ENCODE data around the gene TAF10. TPM values are rescaled to one million over a fixed set of nuclear protein-coding genes. Genes with fewer than 3 reads are reported as not detected.

TAF10 gene
- total RNA-seq, 1 experiment from 2014 or later = 53.6 TPM

DNA sequence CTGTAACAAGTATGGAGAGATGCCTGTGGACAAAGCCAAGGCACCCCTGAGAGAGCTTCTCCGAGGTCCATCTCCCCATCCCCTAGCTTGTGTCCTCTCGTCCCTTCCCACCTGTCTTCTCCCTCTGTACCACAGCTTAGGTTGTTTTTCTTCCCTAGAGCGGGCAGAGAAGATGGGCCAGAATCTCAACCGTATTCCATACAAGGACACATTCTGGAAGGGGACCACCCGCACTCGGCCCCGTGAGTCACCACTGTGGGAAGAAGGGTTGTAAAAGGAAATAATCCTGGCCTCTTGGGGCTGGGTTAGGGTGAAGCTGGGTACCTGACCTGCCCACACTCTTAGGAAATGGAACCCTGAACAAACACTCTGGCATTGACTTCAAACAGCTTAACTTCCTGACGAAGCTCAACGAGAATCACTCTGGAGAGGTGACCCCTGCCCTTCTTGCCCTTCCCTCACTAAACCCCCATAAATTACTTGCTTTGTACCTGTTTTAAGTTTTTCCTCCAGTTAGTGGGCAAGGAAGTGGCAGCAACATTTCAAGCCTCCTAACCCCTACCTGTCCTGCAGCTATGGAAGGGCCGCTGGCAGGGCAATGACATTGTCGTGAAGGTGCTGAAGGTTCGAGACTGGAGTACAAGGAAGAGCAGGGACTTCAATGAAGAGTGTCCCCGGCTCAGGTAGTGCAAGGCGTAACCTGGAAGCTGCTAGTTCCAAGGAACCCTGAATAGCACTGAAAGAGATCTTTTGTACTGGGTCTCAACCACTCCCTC lies 3.1 kb downstream of the TAF10 start:
- DNase-seq (ENCODE audit: low spot score) = no peak

DNA sequence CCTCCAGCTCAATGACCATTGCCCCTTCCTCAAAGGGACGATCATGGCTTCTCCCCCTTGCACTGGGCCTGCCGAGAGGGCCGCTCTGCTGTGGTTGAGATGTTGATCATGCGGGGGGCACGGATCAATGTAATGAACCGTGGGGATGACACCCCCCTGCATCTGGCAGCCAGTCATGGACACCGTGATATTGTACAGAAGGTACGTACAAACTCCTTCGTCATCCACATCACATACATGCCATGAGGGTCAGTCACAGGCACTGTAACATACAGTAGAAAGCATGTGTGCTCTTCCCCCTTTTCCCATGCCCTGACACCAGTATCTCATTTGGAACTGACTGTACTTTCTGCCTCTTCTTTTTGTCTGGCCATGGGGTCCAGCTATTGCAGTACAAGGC lies 4.0 kb downstream of the TAF10 start:
- DNase-seq (ENCODE audit: low spot score) = no peak

- DNase-seq (ENCODE audit: low spot score) = no peak
These were observed 4.7 kb downstream of the TAF10 start for GRCh38 chr11:6607190-6607795.

- DNase-seq (ENCODE audit: low spot score) = peak; percentile 97
These were observed 5.4 kb downstream of the TAF10 start for GRCh38 chr11:6606471-6607189.

DNA sequence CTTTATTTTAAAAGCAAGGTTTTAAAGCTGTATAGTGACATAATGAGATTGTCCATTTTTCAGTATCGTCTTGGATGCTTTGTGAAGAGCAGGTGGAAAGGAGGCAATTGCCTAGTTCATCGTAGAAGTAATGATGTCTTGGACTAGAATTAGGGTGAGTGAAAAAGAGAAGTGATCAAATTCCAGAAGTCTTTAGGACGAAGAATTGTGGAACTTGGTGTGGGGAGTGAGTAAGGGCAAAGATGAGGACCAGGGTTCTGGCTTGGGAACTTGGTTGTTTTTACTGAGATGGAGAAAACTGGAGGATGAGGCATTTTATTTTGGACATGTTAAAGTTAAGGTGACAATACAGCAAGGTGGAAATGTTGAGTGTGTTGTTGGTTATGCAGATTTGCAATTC lies 7.2 kb downstream of the TAF10 start:
- DNase-seq (ENCODE audit: low spot score) = no peak

DNA sequence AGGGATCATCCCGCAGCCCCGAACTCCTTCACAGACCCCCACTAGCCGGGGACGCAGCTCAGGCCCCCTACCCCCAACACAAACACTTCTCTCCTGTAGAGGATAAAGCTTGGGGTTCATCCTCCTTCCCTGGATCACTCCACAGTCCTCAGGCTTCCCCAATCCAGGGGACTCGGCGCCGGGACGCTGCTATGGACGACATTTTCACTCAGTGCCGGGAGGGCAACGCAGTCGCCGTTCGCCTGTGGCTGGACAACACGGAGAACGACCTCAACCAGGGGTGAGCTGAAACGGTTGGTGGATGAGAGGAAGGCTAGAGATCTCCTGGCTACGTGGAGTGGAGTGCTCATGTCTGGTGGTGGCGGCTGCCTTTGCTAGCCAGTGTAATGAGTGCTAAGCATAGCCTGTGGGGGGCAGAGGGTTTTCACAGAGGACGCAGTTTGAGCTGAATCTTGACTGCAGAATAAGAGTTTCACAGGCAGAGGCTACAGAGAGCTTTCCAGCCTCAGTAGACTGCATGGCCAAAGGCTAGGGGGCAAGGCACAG lies 7.9 kb downstream of the TAF10 start:
- DNase-seq (ENCODE audit: low spot score) = peak; percentile 64

DNA sequence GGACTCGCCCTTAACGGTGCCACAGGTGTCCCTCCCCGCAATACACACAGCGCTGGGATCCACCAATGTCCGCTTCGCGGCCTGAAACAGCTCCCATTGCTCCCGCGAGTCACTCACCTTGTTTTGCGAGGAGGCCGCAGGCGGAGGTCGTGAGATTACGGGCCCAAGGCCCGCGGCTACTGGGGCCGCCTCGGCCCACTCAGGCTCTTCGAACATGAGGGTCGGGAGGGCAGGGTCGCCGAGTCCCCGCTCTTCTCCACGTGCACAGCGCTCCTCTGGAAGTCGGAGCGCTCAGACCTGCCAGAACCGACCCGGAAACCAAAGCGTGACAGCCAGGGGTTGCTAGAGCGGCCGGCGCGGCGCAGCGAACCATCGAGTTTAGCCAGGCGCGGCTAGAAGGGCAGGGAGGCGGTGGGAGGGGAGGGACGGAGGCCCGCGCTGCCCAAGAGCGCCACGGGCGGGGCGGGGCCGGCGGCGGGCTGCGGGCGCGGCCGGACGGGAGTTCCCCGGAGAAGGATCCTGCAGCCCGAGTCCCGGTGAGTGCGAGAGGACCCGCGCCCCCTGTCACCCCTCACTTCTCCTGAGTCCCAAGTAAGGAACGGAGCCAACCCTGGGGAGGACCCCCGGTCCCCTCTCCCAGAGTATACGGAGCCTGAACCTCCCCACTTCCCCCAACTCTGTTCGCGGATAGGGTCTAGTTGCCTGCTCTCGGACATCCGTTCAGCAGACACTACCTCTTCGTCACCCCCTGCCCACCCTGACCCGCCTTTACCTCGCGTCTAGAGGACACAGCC lies 8.5 kb downstream of the TAF10 start, which contains the start of the genes ILK and RRP8:
TSS of gene ILK (plus strand) at position 488 of the 794 bp plus-strand sequence. CDS start 498 bp downstream, outside the sequence.
TSS of gene RRP8 (minus strand) at position 330 of the 794 bp plus-strand sequence. CDS start at position 216, 114 bp downstream.
- peak; percentile 75 for DNase-seq (ENCODE audit: low spot score)

GRCh38 chr11:6602096-6602940 lies 9.7 kb downstream of the TAF10 start:
- DNase-seq (ENCODE audit: low spot score) = no peak

GRCh38 chr11:6601041-6601461 lies 11.0 kb downstream of the TAF10 start:
- DNase-seq (ENCODE audit: low spot score) = no peak

DNA sequence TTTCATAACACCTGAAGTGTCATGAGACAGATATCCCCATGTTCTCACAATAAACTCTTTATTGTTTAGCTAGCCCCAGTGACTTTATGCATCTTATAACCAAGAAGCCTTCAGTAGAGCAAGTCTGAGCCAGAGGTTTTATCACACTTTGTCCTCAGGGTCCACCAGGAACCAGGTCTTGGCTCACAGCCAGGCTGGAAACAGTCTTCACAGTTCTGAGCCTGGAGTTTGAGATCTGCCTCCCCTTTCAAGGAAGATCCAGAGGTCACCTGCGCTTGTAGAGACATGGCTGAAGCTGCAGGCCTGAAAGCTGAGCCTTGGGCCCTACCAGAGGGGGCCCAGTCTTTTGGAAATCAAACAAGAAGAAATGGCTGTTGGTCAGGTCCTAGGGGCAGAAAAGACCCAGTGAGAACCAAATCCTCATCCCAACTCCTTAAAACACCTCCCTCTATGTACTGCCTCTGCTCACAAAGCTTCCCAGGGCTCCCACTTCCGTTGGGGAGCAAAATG lies 12.1 kb downstream of the TAF10 start:
- DNase-seq (ENCODE audit: low spot score) = no peak

GRCh38 chr11:6599449-6599848 lies 12.6 kb downstream of the TAF10 start:
- DNase-seq (ENCODE audit: low spot score) = no peak

DNA sequence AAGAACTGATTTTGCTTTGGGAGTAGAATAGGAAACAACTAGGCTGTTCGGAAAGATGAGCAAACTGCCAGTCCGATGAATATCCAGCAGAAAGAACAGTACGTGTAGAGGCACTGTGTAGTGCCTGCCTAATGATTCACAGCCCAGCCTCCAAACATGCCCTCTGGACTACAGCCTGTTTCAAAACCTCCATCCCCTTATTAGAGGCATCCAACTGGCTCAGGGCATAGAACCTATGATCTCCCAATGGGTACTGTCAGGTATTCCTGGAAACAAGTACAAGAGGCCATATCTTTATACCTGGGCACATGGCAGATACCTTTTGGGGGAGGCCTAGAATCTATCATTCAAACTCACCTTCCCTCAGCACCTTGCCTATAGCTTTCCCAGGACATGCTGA lies 13.5 kb downstream of the TAF10 start:
- DNase-seq (ENCODE audit: low spot score) = no peak

GRCh38 chr11:6596239-6596877 lies 15.7 kb downstream of the TAF10 start:
- DNase-seq (ENCODE audit: low spot score) = no peak

- DNase-seq (ENCODE audit: low spot score) = no peak
These were observed 17.8 kb downstream of the TAF10 start for GRCh38 chr11:6594142-6594768.

- no peak for DNase-seq (ENCODE audit: low spot score)
These were observed 24.0 kb downstream of the TAF10 start for GRCh38 chr11:6588018-6588417.

- DNase-seq (ENCODE audit: low spot score) = no peak
These were observed 24.6 kb downstream of the TAF10 start for GRCh38 chr11:6587360-6587953.

DNA sequence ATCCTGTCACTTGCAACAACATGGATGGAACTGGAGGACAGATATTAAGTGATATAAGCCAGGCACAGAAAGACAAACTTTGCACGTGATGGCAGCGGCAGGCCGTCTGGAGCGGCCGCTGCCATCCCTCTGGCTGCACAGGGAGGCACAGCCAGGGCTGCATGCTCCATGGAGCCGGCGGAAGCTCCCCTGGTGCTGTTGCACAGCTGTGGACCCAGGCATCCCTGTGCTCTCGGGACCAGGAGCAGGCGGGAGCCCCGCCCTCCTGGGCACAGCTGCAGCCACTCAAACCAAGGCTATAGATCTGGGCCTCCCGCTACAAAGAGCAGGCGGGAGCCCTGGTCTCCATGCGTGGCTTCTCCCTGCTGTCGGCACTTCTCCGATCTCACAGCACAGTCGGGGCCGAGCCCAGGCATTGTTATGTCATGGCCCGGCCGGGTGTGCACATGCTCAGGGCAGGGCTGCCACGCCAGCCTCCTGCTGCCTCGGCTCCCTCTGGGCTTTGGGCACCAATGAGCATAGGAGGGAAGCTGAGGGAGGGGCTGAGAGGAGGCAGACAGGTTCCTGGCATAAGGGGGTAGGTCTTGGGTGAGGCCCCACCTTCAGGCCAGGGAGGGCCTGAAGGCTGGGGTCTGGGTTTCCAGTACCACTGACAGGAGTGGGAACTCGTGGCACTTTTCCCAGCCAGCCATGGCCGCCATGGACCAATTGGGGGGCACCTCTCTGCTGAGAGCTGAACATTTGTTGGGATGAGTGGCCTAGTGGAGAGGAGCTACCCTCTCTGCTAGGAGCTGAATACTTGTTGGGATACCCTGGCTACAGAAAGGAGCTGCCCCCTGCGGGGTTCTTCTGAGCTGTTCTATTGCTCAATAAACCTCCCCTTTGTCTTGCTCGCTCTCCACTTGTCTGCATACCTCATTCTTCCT lies 25.3 kb downstream of the TAF10 start:
- DNase-seq (ENCODE audit: low spot score) = no peak

DNA sequence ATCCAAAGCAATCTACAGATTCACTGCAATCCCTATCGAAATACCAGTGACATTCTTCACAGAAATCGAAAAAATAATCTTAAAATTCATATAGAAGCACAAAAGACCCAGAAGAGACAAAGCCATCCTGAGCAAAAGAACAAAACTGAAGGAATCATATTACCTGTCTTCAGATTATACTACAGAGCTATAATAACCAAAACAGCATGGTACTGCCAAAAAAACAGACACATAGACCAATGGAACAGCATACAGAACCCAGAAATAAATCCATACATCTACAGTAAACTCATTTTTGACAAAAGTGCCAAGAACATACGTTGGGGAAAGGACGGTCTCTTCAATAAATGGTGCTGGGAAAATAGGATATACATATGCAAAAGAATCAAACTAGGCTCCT lies 27.5 kb downstream of the TAF10 start:
- no peak for DNase-seq (ENCODE audit: low spot score)

Measured in A172 (cell line).